ENCODE results near the gene TMBIM1.

DNA sequence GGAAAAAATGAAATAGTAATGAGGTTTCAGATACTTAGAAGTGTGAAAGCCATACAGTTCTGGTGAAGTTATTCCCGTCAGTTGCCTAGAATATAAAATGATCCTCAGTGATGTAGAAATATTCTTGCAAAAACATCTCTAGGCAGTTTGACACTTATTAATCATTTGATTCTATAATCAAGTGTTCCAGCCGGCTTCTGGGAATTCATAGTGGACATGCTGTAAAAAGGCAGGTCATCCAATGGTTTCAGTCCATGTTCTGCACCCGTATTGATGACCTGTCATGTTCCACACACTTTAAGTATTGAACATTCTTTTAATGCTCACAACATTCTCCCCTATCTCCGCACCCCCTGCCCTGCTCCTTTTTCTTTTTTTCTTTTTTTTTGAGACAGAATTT lies 55.5 kb downstream of the TMBIM1 start:
- no peak for TF ChIP-seq REST (IDR thresholded peaks at IDR 0.05; ENCODE audit: low read depth)
- TF ChIP-seq SRF (IDR thresholded peaks at IDR 0.05; ENCODE audit: low read depth) = no peak
- TF ChIP-seq, protein P1, sequence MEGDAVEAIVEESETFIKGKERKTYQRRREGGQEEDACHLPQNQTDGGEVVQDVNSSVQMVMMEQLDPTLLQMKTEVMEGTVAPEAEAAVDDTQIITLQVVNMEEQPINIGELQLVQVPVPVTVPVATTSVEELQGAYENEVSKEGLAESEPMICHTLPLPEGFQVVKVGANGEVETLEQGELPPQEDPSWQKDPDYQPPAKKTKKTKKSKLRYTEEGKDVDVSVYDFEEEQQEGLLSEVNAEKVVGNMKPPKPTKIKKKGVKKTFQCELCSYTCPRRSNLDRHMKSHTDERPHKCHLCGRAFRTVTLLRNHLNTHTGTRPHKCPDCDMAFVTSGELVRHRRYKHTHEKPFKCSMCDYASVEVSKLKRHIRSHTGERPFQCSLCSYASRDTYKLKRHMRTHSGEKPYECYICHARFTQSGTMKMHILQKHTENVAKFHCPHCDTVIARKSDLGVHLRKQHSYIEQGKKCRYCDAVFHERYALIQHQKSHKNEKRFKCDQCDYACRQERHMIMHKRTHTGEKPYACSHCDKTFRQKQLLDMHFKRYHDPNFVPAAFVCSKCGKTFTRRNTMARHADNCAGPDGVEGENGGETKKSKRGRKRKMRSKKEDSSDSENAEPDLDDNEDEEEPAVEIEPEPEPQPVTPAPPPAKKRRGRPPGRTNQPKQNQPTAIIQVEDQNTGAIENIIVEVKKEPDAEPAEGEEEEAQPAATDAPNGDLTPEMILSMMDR (IDR thresholded peaks at IDR 0.05 in 2 of 3, conservative IDR thresholded peaks at IDR 0.05 in 1 of 3; ENCODE audit: borderline replicate concordance in 1 of 3, insufficient read depth in 1 of 3, low read depth in 2 of 3, low read length in 2 of 3) = no peak
- TF ChIP-seq POLR2A (IDR thresholded peaks at IDR 0.05; ENCODE audit: borderline replicate concordance, extremely low read depth, insufficient read depth, insufficient read length) = no peak
- no peak for TF ChIP-seq CEBPB (IDR thresholded peaks at IDR 0.05; ENCODE audit: low read depth)
